ENCODE measurements around the gene CYP4F12.

DNA sequence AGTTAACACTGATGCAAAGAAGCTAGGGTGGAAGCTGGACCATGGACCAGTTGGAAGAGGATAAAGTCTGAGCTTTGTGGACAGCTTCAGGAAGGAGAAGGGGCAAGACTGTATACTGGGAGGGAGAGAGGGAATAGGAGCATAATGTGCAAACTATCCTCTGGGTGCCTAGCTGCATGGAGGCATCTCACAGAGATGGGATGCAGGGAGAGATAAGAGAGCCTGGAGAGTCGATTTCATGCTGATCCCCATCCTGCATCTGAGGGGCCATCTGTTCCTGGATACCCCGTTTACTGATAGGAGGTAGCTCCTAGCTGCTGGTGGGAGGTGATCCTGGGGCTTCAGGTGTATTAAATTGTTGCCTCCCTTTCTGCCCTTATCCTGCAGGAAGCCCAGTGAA is 23.4 kb upstream of the CYP4F12 start:
- TF ChIP-seq, protein P1, sequence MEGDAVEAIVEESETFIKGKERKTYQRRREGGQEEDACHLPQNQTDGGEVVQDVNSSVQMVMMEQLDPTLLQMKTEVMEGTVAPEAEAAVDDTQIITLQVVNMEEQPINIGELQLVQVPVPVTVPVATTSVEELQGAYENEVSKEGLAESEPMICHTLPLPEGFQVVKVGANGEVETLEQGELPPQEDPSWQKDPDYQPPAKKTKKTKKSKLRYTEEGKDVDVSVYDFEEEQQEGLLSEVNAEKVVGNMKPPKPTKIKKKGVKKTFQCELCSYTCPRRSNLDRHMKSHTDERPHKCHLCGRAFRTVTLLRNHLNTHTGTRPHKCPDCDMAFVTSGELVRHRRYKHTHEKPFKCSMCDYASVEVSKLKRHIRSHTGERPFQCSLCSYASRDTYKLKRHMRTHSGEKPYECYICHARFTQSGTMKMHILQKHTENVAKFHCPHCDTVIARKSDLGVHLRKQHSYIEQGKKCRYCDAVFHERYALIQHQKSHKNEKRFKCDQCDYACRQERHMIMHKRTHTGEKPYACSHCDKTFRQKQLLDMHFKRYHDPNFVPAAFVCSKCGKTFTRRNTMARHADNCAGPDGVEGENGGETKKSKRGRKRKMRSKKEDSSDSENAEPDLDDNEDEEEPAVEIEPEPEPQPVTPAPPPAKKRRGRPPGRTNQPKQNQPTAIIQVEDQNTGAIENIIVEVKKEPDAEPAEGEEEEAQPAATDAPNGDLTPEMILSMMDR (optimal IDR thresholded peaks at IDR 0.05 in 1 of 3, IDR thresholded peaks at IDR 0.05 in 1 of 3, conservative IDR thresholded peaks at IDR 0.05 in 1 of 3; ENCODE audit: extremely low read depth in 1 of 3, insufficient read depth in 2 of 3, low read length in 3 of 3), result no peak
- no peak for TF ChIP-seq EZH2 (IDR thresholded peaks at IDR 0.05; ENCODE audit: low read length)

Measured in keratinocyte (primary cell).